Activated CD4-positive, CD25-positive, alpha-beta regulatory T cell treated with anti-CD3 and anti-CD28 coated beads, Interleukin-2, amount 50 U/mL, for 24 hours (primary cell): Measurements from ENCODE around the gene SLC12A4.
A peak's percentile ranks its signal among the peaks of the same experiment; 100 is the strongest.
"Not testable (repeated sequence)": the region's sequence is repeated elsewhere in the genome, so short reads cannot be mapped to it uniquely, and the experiment has no call there.

Experiments used
- ATAC-seq, 2 donors: fragments of 150-1000 bp; cut with Tn5 transposase; one replicate each; pipeline ENCODE4 v1.10.0; 2021; ENCODE audit warnings: mild to moderate bottlenecking in 1 of 2, moderate library complexity in 1 of 2

The SLC12A4 gene

DNA sequence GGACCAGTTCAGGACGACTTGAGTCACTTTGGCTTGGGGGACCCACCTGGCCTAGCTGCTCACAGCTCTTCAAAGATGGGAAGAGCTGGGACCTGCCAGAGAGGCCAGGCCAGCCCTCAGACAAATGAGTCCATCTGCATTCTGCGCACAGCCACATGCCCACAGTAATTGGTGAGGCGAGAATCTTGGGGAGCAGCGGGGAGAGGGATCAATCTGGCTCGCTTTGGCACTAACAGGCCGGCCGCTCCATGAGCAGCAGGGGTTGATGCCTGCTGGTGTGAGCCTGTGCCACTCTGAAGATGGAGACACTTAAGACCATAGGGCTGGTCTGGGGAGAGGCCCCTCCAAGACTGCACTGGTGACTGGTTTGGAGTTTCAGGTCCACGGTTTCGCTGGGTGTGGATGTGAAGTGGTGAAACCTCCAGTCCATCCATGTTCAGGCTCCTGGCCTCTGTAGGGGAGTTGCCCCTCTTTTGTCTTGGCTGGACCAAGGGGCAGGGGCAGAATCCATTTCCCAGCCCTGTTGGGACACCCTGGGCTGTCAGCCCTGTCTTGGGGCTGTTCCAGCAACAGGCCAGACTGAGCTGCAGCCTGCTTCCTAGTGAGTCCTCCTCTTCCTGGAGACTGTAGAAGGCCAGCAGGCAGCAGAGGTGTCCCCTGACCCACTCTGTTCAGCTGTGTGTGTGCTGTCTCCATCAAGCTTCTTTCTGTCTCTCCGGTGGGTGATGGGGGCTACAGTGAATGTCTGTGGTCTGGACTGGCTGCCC, 44.1 kb downstream of the SLC12A4 start:
- ATAC-seq = no peak

DNA sequence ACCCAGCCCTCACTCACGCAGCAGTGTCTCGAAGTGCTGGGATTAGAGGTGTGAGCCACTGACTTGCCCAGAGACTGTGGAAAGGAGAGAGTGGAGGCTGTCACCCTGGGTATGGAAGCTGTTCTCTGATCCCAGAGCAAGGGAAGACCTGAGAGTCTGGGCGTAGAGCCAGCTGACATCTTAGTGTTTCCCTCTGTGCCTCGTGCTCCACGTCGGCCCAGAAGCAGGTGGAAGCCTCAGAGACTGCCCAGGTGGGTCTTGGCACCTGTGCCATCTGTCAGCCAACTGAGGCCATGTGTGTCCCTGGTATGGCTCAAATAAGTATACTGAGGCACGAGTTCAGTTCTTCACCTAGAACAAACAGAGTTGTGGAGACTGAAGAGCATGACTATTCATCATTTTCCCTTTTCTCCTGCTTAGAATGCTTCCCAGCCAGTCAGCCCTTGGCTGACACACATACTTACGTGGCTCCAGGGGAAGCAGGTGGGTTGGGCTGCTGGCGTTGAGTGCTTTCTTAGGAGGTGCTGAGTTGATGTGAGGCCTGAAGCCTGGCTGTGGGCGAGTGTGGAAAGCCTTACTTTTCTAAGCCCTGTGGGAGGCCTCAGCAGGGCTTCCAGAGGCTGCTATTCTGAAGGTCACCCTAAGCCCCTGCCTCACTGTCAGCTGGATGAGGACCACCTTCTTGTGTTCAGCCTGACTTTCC, 44.9 kb downstream of the SLC12A4 start:
- no peak for ATAC-seq

DNA sequence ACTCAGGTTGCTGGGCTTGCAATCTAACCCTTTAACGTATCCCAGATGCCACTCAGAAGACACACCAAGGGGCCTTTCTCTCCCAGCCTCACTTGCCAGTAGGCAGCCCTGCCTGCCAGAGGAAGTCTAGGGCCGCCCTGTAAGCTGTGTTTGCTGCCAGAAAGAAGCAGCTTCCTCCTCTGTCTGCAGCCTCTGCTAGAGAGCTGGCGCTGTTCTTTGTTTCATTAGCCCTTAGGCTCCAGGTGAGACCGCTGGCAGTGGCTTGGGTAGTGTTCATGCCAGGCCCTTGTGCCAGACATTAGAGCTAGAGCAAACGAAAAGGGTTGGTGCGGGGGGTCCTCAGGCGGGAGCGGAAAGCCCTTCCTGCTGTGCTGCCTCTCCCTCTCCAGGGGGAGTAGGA, 45.7 kb downstream of the SLC12A4 start:
- ATAC-seq = no peak

DNA sequence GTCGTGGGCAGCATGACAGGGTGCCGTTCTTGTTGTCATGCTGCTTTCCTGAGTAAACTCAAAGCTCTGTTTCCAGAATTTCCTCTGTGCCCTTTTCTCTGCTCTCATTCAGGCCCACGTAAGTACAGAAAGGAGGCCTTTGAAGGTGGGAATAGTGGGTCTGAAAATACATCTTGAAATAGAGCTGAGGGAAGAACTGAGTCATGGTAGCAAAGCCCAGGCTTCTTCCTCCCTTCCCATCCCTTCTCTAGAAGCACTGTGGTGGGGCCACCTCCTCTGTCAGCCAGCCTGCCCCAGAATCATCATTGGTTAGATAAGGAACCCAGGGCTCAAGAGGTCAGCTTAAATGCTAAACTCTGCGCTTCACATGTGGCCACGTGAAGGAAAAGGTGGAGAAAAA, 46.2 kb downstream of the SLC12A4 start:
- no peak for ATAC-seq

DNA sequence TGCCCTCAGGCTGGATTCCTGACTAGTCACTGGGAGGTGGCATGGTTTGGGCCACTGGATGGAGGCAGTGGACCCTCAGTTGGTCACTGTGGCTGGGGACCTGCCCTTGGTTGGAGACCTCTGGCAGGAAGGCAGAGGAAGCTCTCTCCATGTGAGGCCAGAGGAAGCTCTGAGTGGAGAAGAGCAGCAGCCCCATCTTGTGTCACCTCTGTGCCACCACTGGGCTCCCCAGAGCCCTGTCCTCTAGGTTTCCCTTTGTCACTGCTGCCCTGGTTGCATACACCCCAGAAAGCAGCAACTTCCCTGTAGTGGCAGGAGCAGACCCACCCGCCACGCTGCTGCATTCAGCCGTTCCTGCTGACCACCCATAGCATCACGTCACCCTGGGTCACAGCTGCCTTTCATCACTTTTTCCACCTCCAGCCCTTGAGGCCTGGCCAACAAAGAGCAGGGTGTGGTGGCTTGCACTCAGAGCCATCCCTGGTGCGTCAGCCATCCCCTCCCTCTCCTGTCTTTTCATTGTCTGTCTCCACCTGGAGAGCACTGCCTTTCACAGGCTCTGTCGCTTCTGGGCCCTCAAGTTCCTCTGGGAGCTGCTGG, 48.7 kb downstream of the SLC12A4 start:
- no peak for ATAC-seq

DNA sequence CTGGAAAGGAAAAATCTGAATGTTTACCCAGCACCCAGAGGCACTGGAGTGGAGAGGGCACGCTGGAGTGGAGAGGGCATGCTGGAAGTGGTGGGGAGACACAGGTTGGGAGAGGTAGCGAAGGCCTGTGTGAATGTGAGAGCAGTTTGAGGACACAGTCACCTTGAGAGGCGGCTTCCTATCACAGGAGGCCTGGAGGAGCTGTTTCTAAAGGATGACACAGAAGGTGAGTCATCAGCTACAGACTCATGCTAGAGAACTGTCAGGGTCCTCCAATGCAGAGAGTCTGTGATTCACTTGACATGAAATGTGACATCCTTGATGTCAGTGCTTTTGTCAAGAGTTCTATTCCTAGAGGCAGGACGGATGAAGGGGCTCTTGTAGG, 50.6 kb downstream of the SLC12A4 start:
- peak; percentile 100 for ATAC-seq

DNA sequence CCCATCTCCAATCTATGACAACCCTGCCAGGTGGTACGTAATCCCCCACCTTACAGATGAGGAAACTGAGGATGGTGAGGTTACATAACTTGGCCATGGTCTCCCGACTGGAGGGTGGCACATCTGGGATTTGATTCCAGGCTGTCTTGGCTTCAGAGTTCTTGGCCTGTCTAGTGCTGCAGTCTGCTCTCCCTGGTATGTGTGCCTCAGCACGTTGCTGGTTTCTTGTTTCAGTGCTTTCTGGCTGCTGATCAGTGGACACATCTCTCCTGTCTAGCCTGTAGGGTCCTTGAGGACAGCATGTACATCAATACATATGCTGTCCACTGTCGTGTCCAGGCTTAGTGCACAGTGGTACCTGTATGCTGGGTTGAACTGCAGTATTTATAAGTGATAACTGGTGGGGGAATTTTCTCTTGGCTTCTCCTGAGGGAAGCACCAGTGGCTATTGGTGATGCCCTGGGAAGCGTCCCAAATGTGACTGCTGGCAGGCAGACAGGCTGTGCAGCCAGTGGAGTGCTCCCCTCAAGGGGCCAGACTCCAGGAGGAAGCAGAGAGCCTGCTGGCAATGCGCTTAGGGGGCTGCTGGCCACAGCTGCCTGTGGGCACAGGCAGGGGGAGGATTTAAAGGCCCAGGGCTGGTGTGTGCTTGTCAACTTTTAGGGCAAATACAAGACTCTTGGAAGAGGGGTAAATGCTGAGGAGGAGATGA, 51.1 kb downstream of the SLC12A4 start:
- ATAC-seq = peak in 1 of 2 donors; percentile 3

DNA sequence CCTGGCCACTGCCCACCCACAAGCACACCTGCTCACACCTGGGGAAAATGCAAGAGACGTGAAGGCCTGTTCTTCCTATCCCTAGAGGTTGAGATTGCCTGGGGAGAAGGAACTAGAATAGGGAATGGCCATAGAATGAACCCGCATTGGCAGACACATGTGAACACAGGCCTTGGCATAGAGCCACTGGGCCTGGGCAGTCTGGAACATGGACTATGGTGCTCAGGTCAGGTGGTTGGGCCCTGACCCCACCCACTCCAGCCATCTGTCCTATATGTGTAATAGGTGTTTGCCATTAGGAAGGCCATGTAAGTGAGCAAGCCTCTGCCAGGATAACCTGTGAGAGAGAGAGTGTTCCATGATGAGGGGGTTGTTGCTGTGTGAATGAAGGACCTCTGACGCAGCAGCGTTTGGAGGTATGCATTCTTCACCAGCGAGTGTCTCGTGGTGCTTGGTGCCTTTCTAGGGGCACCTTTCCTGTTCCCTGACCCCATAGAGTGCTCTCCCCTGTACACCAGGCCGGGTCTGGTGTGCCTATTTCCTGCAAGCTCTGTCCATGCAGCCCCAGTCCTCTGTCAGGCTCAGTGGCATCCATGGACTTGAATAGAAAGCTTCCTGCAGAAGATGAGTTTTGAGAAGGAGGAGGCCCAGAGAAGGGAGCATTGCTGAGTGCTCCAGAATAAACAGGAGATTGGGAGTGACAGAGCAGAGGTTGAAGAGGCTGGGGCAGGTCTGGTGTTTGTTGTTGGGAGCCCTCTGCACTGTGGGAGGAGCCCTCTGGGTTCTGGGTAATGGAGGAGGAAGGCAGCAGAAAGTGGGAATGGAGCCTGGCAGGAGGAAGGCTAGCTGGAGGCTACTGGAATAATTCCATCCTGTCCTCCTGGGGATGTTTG, 52.4 kb downstream of the SLC12A4 start:
- no peak for ATAC-seq

DNA sequence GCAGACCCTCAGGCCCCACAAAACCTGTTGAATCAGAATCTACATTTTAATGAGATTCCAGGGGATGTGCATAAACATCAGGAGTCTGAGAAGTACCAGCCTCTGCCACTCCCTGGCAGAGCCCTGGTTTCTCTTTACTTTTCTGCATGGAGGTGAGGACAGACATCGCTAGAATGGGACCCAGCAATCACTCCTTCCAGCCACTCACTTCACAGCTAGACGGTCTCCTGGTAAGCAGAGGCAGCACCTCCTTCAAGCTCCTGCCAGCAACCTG, 53.0 kb downstream of the SLC12A4 start:
- not testable (repeated sequence) for ATAC-seq

DNA sequence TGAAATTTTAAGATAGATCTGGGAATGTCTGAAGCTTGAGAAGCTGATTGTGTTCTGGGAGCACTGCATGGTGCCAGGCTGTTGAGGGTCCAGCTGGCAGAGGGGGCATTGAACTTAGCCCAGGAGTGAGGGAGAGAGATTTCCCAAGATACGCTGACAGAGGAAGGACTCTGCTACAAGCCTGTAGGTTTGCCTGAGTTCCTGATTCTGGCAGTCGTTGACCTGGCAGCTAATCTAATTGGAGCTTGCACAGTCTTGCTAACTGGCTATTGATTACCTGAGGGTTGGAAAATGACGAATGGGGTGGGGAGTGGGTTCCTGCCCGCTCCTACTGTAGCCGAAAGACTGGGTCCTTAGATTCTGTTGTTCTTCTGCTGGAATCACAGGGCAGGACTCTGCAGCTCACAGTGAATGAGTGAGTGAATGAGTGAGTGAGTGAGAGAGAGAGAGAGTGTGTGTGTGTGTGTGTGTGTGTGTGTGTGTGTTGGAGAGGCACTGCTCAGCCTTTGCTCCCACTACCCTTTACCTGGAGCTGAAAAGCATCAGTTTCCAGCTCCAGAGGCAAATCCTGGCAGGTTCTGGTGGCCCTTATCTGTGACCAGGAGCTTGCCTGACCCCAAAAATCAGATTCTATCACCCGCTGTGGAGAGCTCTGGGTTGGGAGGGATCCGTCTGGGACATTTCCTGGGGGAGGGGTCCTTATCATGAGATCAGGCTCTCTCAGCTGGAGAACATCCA, 53.5 kb downstream of the SLC12A4 start:
- no peak for ATAC-seq

DNA sequence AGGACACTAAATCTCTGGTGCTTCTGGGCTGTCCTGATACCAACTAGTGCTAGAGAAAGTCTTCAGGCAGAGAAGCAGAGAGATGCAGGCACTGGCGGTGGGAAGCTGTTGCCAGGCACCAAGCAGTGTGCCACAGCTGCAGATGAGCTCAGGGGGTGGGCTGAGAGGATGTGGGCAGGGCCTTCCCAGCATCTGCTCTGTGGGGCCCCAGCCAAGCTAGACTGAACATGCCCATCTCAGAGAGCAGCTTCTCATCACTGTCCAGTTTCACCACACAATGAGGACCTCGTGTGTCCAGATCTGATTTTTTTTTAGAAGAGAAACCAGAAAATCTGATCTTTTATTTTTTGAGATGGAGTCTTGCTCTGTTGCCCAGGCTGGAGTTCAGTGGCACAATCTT, 58.3 kb downstream of the SLC12A4 start:
- no peak for ATAC-seq

DNA sequence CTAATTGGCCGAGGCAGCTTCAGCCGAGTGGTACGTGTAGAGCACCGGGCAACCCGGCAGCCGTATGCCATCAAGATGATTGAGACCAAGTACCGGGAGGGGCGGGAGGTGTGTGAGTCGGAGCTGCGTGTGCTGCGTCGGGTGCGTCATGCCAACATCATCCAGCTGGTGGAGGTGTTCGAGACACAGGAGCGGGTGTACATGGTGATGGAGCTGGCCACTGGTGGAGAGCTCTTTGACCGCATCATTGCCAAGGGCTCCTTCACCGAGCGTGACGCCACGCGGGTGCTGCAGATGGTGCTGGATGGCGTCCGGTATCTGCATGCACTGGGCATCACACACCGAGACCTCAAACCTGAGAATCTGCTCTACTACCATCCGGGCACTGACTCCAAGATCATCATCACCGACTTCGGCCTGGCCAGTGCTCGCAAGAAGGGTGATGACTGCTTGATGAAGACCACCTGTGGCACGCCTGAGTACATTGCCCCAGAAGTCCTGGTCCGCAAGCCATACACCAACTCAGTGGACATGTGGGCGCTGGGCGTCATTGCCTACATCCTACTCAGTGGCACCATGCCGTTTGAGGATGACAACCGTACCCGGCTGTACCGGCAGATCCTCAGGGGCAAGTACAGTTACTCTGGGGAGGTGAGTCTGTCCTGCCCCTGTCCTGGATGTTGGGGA, 59.2 kb downstream of the SLC12A4 start:
- ATAC-seq = no peak

DNA sequence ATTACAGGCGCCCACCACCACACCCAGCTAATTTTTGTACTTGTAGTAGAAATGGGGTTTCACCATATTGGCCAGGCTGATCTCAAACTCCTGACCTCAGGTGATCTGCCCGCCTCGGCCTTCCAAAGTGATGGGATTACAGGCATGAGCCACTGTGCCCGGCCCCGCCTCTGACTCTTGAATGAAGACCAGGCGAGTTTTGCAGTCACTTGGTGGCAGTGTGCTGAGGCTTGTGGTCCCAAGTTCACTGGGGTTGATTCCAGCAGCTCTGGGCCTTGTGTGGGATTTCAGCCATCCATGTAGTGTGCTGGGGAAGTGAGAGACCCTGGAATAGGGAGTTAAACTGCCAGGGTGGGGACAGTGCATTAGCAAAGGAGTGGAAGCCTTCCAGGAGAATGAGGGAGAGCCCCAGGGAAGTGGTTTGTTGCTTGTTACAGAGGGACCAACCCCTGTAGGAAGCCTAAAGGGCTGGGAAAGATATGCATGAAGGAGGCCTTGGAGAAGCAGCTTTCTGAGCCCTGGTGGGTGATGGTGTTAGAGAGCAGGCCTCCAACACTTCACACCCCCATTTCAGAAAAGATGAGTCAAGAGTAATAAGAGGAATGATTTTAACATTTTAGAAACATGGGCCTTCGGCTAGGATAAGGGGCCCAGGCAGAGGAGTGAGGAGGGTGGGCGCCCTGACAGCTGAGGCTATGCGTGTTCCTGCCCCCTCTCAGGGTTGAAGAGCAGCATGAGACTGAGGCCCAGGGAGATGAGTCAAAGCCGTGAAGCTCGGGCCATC, 60.8 kb downstream of the SLC12A4 start:
- ATAC-seq = no peak

DNA sequence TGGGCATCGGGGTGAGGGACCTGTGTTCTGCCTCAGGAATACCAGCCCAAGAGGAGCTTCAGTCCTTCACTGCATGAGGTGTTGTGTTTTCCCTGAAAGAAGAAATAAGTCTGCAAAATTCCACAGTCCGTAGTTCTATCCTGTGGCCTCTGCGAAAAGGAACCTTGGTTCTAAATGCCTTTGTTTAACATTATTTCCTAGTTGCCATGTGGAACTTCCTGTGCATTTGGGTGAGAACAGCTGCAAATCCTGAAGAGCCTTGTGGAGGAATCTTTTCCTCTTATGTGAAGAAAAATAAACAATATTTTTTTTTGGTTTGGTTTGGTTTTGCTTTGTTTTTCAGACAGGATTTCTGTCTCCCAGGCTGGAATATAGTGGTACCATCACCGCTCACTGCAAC, 65.6 kb downstream of the SLC12A4 start:
- no peak for ATAC-seq

DNA sequence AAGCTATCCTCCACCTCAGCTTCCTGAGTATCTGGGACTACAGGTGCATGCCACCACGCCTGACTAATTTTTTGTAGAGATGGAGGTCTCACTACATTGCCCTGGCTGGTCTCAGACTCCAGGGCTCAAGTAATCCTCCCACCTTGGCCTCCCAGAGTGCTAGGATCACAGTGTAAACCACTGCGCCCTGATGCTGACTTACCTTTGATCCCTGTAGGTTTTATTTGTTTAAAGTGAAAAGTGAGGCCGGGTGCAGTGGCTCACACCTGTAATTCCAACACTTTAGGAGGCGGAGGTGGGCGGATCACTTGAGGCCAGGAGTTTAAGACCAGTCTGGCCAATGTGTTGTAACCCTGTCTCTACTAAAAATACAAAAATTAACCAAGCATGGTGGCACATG, 66.7 kb downstream of the SLC12A4 start:
- no peak for ATAC-seq

DNA sequence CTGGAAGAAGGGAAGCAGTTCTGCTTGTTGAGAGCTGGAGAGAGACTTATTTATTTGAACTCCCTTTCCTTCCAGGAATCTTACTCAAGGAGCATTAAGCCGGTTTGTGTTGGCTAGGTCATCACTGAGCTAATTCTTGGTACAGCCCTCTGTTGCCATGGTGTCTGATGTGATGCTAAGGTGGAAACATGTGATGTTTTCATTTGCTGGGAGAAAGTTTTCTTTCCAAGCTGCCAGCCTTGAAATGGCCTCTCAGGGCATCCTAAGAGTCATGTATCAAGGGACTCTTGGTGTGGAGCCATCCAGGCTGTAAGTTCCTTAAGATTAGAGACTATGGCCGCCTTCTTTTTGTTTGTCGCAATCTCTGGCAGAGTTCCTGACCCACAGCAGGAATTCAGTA, 71.2 kb downstream of the SLC12A4 start:
- no peak for ATAC-seq

DNA sequence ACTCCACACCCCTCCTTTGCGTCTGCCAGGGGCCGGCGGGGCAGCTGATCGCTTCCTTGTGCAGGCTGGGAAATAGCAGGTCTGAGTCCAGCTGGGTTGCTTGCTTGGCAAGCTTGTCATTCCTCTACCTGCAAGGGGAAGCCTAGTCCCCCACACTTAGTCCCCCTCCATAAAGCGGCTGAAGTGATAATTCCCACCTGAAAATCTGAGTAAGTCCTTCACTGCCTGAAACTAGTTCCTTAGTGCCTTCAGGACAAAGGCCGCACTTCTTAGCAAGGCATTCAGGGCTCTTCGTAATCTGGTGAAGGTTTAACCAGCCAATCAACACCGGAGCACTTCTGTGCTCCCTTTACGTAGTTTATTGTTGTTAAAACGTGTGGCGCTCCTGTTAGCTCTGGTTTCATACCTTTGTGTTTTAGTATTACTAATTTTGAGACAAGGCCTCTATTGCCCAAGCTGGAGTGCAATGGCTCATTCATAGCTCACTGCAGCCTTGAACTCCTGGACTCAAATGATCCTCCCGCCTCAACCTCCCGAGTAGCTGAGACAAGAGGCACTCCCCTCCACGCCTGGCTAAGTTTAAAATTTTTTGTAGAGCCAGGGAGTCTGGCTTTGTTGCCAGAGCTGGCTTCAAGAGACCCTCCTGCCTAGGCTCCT, 74.6 kb downstream of the SLC12A4 start:
- ATAC-seq = no peak
